Stimulated activated memory B cell treated with anti-CD40 and anti-IgM and Interleukin-4, amounts not matched to agents 10 μg/mL and 1 μg/mL and 100 μg/mL, for 72 hours (primary cell): ENCODE data around the gene PIP5KL1.

Experiments
- ATAC-seq: fragments of 150-1000 bp; cut with Tn5 transposase; 2 replicates; pipeline ENCODE4 v1.10.0; 2021
- H3K27ac Mint-ChIP-seq: one replicate; pipeline ENCODE4 v1.8.0; 2022; ENCODE audit warnings: mild to moderate bottlenecking, mixed read lengths
- H3K27me3 Mint-ChIP-seq: one replicate; pipeline ENCODE4 v1.8.0; 2022; ENCODE audit warnings: mixed read lengths
- H3K36me3 Mint-ChIP-seq: one replicate; pipeline ENCODE4 v1.8.0; 2022; ENCODE audit warnings: mixed read lengths
- H3K4me1 Mint-ChIP-seq: one replicate; pipeline ENCODE4 v1.8.0; 2022; ENCODE audit warnings: mixed read lengths
- H3K4me3 Mint-ChIP-seq: one replicate; pipeline ENCODE4 v1.8.0; 2022; ENCODE audit warnings: mild to moderate bottlenecking, moderate library complexity, mixed read lengths
- H3K9me3 Mint-ChIP-seq: one replicate; pipeline ENCODE4 v1.8.0; 2022; ENCODE audit warnings: mixed read lengths

Gene PIP5KL1

DNA sequence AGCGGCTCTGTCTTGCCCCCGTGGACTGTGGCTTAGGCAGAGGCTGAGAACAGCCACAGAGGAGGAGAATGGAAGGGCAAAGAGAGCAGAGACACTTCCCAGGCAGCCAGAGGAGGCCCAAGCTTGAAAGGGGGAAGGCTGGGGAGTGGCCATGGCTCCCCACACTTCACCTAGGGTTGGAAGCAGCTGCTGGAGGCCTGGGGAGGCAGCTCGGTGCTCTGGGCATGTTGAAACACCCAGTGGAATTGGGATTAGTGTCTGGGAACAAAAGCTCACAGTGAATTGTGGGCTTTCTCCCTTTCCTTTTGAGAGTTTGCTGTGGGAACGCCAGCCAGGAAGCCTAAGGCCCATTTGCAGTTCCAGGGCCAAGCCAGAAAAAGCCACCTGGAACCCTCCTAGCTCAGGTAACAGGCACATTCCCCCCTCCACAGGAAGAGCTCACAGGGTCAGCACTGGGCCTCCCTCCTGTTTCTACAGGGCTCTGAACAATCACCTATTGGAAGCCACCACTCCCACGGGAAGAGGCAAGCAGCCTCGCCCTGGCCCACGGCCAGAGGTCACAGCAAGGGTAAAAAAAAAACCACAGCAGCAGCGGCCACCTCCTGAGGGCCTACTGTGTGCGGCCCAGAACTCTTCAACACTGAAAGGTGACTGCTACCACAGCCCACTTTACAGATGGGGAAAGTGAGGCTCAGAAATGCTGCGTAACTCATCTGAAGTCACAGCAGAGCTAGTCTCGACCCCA lies 30.0 kb upstream of the PIP5KL1 start:
- Mint-ChIP-seq H3K27me3 (no peaks in the 10 kb centered on the region), H3K9me3 (peaks cover 2% of the 10 kb centered on the region), H3K4me3 (no peak overlapping the region), H3K27ac (peak overlapping the region; percentile 94), H3K4me1 (peaks cover 88% of the 10 kb centered on the region), H3K36me3 (peaks cover 31% of the 10 kb centered on the region)
- ATAC-seq: no peak

DNA sequence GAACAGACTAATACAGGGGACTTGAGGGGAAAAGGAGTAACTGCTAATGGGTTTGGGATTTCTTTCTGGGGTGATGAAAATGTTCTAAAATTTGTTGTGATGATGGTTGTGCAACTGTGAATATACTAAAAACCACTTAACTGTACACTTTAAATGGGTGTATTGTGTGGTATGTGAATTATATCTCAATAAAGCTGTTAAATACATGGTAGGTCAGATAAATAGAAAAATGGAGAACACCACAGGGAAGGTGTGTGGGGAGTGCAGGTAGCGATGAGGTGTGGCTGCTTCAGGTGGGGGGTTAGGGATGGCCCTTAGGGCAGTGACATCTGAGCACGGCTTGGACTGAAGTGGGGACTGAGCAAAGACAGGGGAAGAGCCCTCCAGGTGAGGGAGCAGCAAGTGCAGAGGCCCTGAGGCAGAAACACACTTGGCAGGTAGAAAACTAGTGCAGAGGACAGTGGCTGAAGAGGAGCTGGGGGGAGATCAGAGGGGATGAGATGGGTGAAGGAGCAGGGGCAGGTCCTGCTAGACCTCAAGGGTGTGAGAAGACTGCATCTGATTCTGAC lies 29.3 kb upstream of the PIP5KL1 start:
- no peak overlapping the region for H3K4me3 Mint-ChIP-seq
- H3K4me1 Mint-ChIP-seq: peaks cover 88% of the 10 kb centered on the region
- no peaks in the 10 kb centered on the region for H3K27me3 Mint-ChIP-seq
- peaks cover 2% of the 10 kb centered on the region for H3K9me3 Mint-ChIP-seq
- no peak for ATAC-seq
- peaks cover 31% of the 10 kb centered on the region for H3K36me3 Mint-ChIP-seq
- H3K27ac Mint-ChIP-seq: peak overlapping the region; percentile 94

DNA sequence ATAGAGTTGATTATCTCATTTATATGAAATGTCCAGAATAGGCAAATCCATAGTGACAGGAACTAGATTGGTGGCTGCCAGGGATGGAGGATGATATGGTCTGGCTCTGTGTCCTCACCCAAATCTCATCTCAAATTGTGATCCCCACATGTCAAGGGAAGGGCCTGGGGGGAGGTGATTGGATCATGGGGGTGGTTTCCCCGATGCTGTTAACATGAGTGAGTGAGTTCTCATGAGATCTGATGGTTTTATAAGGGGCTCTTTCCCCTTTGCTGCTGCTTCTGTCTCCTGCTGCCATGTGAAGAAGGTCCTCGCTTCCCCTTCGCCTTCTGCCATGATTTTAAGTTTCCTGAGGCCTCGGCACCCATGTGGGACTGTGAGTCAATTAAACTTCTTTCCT lies 28.8 kb upstream of the PIP5KL1 start:
- peaks cover 2% of the 10 kb centered on the region for H3K9me3 Mint-ChIP-seq
- no peak for ATAC-seq
- no peaks in the 10 kb centered on the region for H3K27me3 Mint-ChIP-seq
- H3K27ac Mint-ChIP-seq: peak overlapping the region; percentile 94
- no peak overlapping the region for H3K4me3 Mint-ChIP-seq
- H3K36me3 Mint-ChIP-seq: peaks cover 31% of the 10 kb centered on the region
- peaks cover 88% of the 10 kb centered on the region for H3K4me1 Mint-ChIP-seq

DNA sequence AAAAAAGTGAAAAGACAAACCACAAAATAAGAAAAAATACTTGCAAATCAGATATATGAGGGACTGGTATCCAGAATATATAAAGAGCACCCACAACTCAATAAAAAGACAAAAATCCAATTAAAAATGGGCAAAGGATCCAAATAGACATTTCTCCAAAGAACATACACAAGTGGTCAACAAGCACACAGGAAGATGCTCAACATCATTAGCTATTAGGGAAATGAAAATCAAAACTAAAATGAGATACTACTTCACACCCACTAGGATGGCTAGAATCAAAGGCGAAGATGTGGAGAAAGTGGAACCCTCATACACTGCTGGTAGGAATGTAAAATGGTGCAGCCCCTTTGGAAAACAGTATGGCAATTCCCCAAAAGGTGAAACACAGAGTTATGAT lies 28.2 kb upstream of the PIP5KL1 start:
- no peak for ATAC-seq
- Mint-ChIP-seq H3K4me1 (peaks cover 88% of the 10 kb centered on the region), H3K27ac (peak overlapping the region; percentile 94), H3K27me3 (no peaks in the 10 kb centered on the region), H3K9me3 (peaks cover 2% of the 10 kb centered on the region), H3K36me3 (peaks cover 31% of the 10 kb centered on the region), H3K4me3 (no peak overlapping the region)

GRCh38 chr9:127955294-127956015 lies 24.9 kb upstream of the PIP5KL1 start:
- ATAC-seq: peak; percentile 96
- Mint-ChIP-seq H3K9me3 (peaks cover 2% of the 10 kb centered on the region), H3K27me3 (no peaks in the 10 kb centered on the region), H3K36me3 (peaks cover 26% of the 10 kb centered on the region), H3K4me1 (peaks cover 68% of the 10 kb centered on the region), H3K27ac (peak overlapping the region; percentile 79), H3K4me3 (peak overlapping the region; percentile 42)

GRCh38 chr9:127954831-127955293 lies 24.3 kb upstream of the PIP5KL1 start:
- Mint-ChIP-seq H3K4me1 (peaks cover 68% of the 10 kb centered on the region), H3K27me3 (no peaks in the 10 kb centered on the region), H3K9me3 (peaks cover 2% of the 10 kb centered on the region), H3K4me3 (no peak overlapping the region), H3K36me3 (peaks cover 26% of the 10 kb centered on the region), H3K27ac (peak overlapping the region; percentile 79)
- no peak for ATAC-seq

DNA sequence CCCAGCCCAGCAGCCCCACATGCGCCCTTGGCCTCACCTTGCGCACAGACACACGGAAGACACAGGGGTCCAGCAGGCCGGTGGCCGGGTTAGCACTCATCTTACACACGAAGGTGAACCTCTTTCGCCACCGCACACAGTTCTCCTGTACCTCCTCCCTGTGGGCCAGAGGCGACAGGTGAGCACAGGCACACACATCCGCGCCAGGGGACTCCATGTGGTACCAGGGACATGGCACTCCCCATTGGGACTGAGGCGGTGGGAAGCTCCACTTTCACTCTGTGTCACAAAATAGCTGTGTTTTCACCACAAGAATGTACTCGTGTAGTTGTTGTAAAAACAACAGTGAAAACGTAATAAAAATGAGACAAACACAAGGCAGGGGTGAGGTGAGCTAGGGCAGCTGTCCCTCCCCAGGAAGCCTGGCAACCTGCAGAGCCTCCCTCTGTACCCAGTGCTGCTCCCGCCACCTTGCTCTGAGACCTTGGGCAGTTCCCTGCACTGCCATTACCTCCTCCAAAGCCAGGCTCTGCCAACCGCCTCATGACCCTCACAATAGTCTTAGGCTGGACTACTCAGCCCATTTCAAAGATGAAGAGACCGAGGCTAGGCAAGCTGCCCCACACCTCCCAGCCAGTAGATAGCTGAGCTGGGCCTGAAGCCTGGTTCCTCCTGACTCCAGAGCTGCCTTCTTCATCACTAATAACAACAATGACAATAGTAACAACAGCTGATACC lies 23.4 kb upstream of the PIP5KL1 start:
- peaks cover 2% of the 10 kb centered on the region for H3K9me3 Mint-ChIP-seq
- peak overlapping the region; percentile 79 for H3K27ac Mint-ChIP-seq
- no peak for ATAC-seq
- H3K36me3 Mint-ChIP-seq: peaks cover 19% of the 10 kb centered on the region
- H3K4me1 Mint-ChIP-seq: peaks cover 62% of the 10 kb centered on the region
- H3K4me3 Mint-ChIP-seq: no peak overlapping the region
- H3K27me3 Mint-ChIP-seq: no peaks in the 10 kb centered on the region

DNA sequence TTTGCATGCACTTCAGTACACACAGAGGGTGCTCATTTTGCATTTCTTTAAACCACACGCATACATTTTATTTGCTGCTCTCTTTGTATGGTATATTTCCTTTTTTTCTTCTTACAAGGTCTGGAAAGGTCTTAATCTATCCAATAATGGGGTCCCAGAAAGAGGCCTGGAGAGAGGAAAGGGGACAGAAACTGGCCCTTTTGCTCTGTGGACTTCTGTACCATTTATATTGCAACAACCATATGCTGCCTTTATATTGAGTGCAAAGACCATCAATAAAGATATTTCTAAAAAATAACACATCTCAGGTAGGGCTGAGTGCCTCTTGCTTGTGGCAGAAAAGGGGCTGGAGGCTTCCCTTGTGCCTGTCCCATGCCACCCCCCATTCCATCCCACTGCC lies 22.6 kb upstream of the PIP5KL1 start:
- peaks cover 22% of the 10 kb centered on the region for H3K36me3 Mint-ChIP-seq
- no peak for ATAC-seq
- peak overlapping the region; percentile 79 for H3K27ac Mint-ChIP-seq
- peaks cover 62% of the 10 kb centered on the region for H3K4me1 Mint-ChIP-seq
- H3K27me3 Mint-ChIP-seq: no peaks in the 10 kb centered on the region
- no peaks in the 10 kb centered on the region for H3K9me3 Mint-ChIP-seq
- H3K4me3 Mint-ChIP-seq: no peak overlapping the region

DNA sequence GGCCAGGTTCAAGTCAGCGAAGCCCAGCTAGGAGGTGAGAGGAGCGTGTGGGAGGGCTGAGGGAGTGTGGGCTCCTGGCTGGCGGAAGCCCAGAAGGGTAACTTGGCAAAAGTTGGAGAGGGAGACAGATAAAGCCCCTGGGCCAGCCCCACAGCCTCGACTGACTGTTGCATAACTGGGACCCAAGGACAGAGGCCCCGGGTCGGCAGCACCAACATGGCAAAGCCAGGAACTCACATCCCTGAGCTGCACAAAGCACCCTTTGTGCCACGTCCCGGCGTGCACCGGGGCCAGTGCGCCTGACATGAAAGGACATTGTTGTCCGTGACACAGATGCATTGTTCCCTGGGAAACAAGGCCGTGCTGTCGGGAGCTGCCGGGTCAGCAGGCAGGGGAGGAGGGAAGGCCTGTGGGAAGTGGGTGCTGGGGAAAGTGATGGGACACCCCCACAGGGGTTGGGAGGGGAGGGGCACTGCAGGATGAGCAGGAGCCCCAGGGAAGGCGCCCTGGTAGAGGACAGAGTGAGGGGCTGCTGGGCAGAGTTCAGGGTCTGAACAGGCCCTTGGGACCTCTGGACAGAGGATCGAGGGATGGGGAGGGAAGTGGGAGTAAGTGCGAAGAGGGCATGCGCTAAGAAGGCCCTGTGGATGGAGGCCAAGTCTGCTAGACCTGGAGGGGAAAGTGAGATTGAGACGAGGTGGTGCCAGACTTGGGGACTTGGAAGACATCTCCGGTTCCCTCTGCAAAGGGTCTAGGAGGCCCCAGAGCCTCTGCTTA lies 20.1 kb upstream of the PIP5KL1 start:
- Mint-ChIP-seq H3K27me3 (no peaks in the 10 kb centered on the region), H3K4me3 (no peak overlapping the region), H3K9me3 (no peaks in the 10 kb centered on the region), H3K4me1 (peaks cover 66% of the 10 kb centered on the region), H3K36me3 (peaks cover 44% of the 10 kb centered on the region), H3K27ac (peak overlapping the region; percentile 71)
- no peak for ATAC-seq

DNA sequence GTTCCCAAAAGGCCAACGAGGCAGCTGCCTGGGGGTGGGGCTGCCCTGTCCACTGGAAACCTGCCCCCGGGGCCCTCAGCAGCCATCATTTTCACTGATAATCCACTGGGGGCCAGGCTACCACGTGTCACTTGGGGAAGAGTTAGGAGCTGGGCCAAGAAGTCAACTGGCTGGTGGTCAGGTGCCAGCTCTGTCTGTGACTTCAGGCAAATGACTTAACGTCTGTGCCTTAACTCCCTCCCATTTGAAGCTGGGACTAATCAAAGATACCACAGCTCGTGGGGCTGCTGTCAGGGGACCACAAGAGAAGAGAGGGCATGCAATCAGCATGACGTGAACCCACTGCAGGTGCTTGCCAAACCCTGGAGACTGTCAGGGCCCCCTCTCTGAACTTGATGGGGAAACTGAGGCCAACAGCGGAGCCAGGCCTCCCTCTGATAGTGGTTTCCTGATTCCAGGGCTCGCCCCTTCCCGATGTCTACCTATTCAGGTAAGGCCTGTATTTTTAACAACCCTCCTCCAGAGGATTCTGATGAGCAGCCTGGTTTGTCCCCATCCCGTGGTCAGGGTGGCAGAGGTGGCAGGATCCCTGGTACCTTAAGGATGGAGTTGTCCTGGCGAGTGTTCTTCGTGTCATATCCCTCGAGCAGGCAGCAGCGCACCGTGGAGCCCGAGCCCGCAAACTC lies 19.4 kb upstream of the PIP5KL1 start:
- H3K27ac Mint-ChIP-seq: peak overlapping the region; percentile 71
- peaks cover 52% of the 10 kb centered on the region for H3K36me3 Mint-ChIP-seq
- H3K27me3 Mint-ChIP-seq: no peaks in the 10 kb centered on the region
- H3K9me3 Mint-ChIP-seq: no peaks in the 10 kb centered on the region
- no peak for ATAC-seq
- peaks cover 63% of the 10 kb centered on the region for H3K4me1 Mint-ChIP-seq
- no peak overlapping the region for H3K4me3 Mint-ChIP-seq

DNA sequence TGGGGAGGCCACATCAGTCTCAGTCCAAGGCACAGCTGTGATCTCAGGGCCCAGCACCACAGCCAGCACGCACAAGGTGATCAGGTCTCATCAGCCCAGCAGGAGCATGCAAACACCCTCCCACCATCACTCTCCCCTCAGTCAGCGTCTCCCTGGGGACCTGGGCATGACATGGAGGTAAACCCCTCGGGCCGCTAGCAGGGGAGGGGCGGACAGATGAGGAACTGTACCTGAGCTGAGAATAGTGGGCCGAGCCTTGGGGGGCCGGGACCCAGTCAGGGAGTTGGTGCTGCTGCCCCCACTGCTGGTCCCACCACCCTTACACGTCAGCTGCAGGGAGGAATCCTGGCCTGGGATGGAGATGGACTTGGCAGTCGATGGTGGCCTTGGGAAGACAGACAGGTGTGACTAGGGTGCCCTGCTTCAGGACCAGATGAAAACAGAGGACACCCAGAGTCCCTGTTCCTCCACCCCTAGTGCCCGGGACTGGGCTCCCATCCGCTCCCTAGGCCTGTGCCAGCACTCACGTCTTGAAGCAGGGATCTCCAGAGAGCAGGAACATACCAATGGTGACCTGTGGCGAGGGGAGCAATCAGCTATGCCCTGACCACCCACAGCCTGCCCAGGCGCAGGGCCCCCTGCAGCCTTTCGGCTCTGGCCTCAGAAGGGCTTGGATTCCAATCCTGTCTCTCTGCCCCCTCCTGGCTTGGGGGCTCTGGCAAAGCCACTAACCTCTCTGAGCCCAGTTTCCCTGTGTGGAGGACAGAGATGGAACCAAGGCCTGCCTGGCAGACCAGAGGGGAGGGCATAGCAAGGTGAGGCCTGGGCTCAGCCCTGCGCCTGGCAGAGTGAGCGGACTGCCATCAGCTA lies 17.5 kb upstream of the PIP5KL1 start:
- no peaks in the 10 kb centered on the region for H3K9me3 Mint-ChIP-seq
- H3K36me3 Mint-ChIP-seq: peaks cover 65% of the 10 kb centered on the region
- no peak for ATAC-seq
- H3K27me3 Mint-ChIP-seq: no peaks in the 10 kb centered on the region
- peaks cover 61% of the 10 kb centered on the region for H3K4me1 Mint-ChIP-seq
- H3K4me3 Mint-ChIP-seq: no peak overlapping the region
- H3K27ac Mint-ChIP-seq: peak overlapping the region; percentile 35

DNA sequence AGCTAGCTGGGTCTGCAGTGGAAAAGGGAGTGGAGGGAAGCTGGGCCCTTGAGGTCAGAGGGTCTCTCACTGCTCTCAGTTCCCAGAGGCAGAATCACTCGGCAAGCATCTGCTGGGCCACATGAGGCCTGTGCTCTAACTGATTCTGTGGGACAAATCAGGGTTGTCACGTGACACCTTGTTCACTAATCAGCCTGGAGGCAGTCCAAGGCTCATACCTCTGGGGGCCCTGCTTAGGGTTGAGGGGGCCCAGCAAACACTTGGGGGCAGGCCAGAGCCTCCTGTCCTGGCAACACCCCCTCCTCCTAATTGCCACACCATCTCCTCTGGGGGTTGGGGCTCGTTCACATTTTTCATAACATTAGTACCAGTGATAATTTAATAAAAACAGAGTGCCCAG lies 16.2 kb upstream of the PIP5KL1 start:
- peaks cover 67% of the 10 kb centered on the region for H3K4me1 Mint-ChIP-seq
- no peaks in the 10 kb centered on the region for H3K27me3 Mint-ChIP-seq
- H3K9me3 Mint-ChIP-seq: no peaks in the 10 kb centered on the region
- ATAC-seq: no peak
- peak overlapping the region; percentile 35 for H3K27ac Mint-ChIP-seq
- no peak overlapping the region for H3K4me3 Mint-ChIP-seq
- H3K36me3 Mint-ChIP-seq: peaks cover 79% of the 10 kb centered on the region

GRCh38 chr9:127945942-127946341 lies 15.4 kb upstream of the PIP5KL1 start:
- Mint-ChIP-seq H3K36me3 (peaks cover 76% of the 10 kb centered on the region), H3K9me3 (no peaks in the 10 kb centered on the region), H3K27ac (peak overlapping the region; percentile 35), H3K4me3 (no peak overlapping the region), H3K27me3 (no peaks in the 10 kb centered on the region), H3K4me1 (peaks cover 63% of the 10 kb centered on the region)
- no peak for ATAC-seq
